Measurements from ENCODE around the gene IQGAP2. TPM values are rescaled to one million over a fixed set of nuclear protein-coding genes. Genes with fewer than 3 reads are reported as not detected.

IQGAP2 gene
- total RNA-seq, 6 donors from 2014 or later = 24.3 to 57.6 (median 28.9) TPM

GRCh38 chr5:76477061-76477460, 74.0 kb downstream of the IQGAP2 start:
- DNase-seq (no peak), ATAC-seq (ENCODE audit: low FRiP score in 2 of 2) (no peak)
- TF ChIP-seq EP300 (IDR thresholded peaks at IDR 0.05) (no peak), CTCF (IDR thresholded peaks at IDR 0.05) (no peak), POLR2A (IDR thresholded peaks at IDR 0.05) (no peak), POLR2AphosphoS5 (IDR thresholded peaks at IDR 0.05) (no peak)
- Histone ChIP-seq H3K27me3 (no peaks in the 10 kb centered on the region), H3K9me3 (no peaks in the 10 kb centered on the region), H3K36me3 (no peaks in the 10 kb centered on the region), H3K27ac (no peak overlapping the region), H3K4me1 (peaks cover 0 to 4% (median 0%) of the 10 kb centered on the region in 4 donors), H3K4me3 (no peak overlapping the region)
- WGBS, 2 donors = 97 to 100% methylated on average over 2 of the region's 2 CpGs

DNA sequence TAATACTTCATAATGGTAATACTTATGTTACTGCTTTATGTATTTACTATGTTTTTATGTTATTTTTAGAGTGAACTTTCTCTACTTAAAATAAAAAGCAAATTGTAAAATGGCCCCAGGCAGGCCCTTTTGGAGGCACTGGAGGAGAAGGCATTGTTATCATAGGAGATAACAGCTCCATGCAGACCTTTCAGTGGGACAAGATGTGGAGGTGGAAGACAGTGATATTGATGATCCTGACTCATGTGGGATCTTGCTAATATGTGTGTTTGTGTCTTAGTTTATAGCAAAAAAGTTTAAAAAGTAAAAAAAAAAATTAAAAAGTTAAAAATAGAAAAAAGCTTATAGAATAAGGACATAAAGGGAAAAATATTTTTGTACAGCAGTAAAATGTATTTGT, 74.5 kb downstream of the IQGAP2 start:
- Histone ChIP-seq H3K4me1 (peaks cover 0 to 6% (median 0%) of the 10 kb centered on the region in 4 donors), H3K36me3 (no peaks in the 10 kb centered on the region), H3K27ac (no peak overlapping the region), H3K27me3 (no peaks in the 10 kb centered on the region), H3K4me3 (no peak overlapping the region), H3K9me3 (no peaks in the 10 kb centered on the region)
- DNase-seq (no peak), ATAC-seq (ENCODE audit: low FRiP score in 2 of 2) (no peak)
- TF ChIP-seq CTCF (IDR thresholded peaks at IDR 0.05) = no peak
- no peak for TF ChIP-seq POLR2AphosphoS5 (IDR thresholded peaks at IDR 0.05)
- no peak for TF ChIP-seq EP300 (IDR thresholded peaks at IDR 0.05)
- no peak for TF ChIP-seq POLR2A (IDR thresholded peaks at IDR 0.05)

DNA sequence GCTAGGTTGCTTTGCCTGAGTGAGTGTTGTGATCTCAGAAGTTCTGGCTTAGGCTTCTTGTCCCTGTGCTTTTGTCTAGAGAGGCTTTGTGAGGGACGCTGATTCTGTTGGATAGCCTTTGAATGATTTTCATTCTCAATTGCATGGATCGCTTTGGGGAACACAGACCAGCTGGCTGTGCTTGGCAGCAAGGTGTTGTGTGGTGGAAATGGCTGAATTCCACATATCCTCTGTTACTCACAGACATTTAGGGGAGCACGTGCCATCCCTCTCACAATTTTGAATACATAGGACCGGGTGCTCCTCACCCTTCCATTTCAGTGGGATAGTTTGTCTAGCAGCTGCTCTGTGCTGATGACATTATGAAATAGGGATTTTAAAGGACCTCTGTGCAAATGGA, 76.2 kb downstream of the IQGAP2 start:
- no peak for ATAC-seq (ENCODE audit: low FRiP score in 2 of 2)
- 91 to 93% methylated on average over 4 of the region's 4 CpGs for WGBS, 2 donors

GRCh38 chr5:76479973-76480667, 77.0 kb downstream of the IQGAP2 start:
- ATAC-seq (ENCODE audit: low FRiP score in 2 of 2) = peak in 1 of 2 donors; percentile 38

More for the DNA sequence above, 76.2 kb downstream of the IQGAP2 start:
- Histone ChIP-seq H3K9me3 (no peaks in the 10 kb centered on the region), H3K4me3 (no peak overlapping the region), H3K4me1 (peaks cover 0 to 13% (median 0%) of the 10 kb centered on the region in 4 donors), H3K27ac (no peak overlapping the region), H3K27me3 (no peaks in the 10 kb centered on the region), H3K36me3 (no peaks in the 10 kb centered on the region)
- DNase-seq = no peak
- TF ChIP-seq POLR2AphosphoS5 (IDR thresholded peaks at IDR 0.05) (no peak), EP300 (IDR thresholded peaks at IDR 0.05) (no peak), CTCF (IDR thresholded peaks at IDR 0.05) (no peak), POLR2A (IDR thresholded peaks at IDR 0.05) (no peak)

More at GRCh38 chr5:76479973-76480667, 77.0 kb downstream of the IQGAP2 start:
- no peak for DNase-seq
- no peaks in the 10 kb centered on the region for H3K27me3 ChIP-seq
- WGBS, 2 donors = 76 to 80% methylated on average over 4 of the region's 4 CpGs
- no peak overlapping the region for H3K4me3 ChIP-seq
- no peak overlapping the region for H3K27ac ChIP-seq
- no peaks in the 10 kb centered on the region for H3K36me3 ChIP-seq
- no peaks in the 10 kb centered on the region for H3K9me3 ChIP-seq
- TF ChIP-seq POLR2AphosphoS5 (IDR thresholded peaks at IDR 0.05) = no peak
- no peak for TF ChIP-seq POLR2A (IDR thresholded peaks at IDR 0.05)
- no peak for TF ChIP-seq EP300 (IDR thresholded peaks at IDR 0.05)
- no peak for TF ChIP-seq CTCF (IDR thresholded peaks at IDR 0.05)
- peaks cover 0 to 13% (median 0%) of the 10 kb centered on the region in 4 donors for H3K4me1 ChIP-seq
